GM19324 (cell line): ENCODE results near the gene POLD4.

ENCODE experiments used
- ATAC-seq: cut with Tn5 transposase; IDR thresholded peaks from one replicate; pipeline ENCODE4 v1.9.1; 2021; ENCODE audit warnings: mild to moderate bottlenecking, moderate library complexity; ENCODE audit not compliant: unreplicated experiment, low FRiP score

Gene POLD4

DNA sequence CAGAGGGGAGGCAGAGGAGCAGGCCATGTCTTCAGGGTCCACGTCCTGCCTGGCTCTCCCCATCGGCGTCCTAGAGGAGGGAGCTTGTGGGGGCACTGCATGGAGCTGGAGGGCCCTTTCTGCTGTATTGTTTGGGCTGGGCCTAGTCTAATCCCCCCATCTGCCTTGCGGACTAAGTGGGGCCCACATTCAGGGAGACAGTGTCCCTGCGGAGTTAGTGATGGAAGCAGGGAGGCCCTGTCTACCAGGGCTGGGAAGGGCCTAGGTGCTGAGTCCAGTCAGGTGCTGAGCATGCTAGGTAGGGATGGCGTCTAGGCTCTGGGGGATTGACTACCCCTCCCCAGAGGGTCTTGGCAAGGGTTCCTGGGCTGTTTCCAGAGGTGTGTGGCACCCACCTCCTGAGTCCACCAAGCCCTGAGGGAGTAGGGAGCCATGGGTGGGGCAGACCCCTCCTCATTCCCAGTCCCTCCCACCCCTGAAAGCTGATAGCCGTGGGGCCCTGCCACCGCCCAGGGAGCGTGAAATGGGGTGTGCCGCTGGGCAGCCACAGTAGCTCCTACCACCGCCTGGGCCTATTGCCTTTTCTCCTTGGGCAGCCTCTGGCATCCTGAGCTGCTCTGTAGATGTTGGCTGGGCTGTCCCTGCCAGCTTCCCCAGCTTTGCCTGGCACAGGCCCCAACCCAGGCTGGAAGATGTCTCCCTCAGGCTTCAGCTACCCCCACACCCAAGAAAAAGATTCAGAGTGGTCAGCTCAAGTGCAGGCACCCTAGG is 1.9 kb upstream of the POLD4 start:
- no peak for ATAC-seq

GRCh38 chr11:67354075-67355022 is 1.0 kb upstream of the POLD4 start:
- peak; percentile 5 for ATAC-seq

- ATAC-seq = peak; percentile 3
These were observed 615 bp downstream of the POLD4 start for GRCh38 chr11:67352546-67353316.

GRCh38 chr11:67351275-67352005 is 1.9 kb downstream of the POLD4 start:
- ATAC-seq = no peak

- no peak for ATAC-seq
These were observed 3.3 kb downstream of the POLD4 start for GRCh38 chr11:67349928-67350465.

- no peak for ATAC-seq
These were observed 3.9 kb downstream of the POLD4 start for GRCh38 chr11:67349457-67349856.

- no peak for ATAC-seq
These were observed 4.3 kb downstream of the POLD4 start for GRCh38 chr11:67349036-67349435.

- ATAC-seq = no peak
These were observed 5.2 kb downstream of the POLD4 start for GRCh38 chr11:67347964-67348749.

GRCh38 chr11:67345920-67346819 is 7.2 kb downstream of the POLD4 start:
- no peak for ATAC-seq

DNA sequence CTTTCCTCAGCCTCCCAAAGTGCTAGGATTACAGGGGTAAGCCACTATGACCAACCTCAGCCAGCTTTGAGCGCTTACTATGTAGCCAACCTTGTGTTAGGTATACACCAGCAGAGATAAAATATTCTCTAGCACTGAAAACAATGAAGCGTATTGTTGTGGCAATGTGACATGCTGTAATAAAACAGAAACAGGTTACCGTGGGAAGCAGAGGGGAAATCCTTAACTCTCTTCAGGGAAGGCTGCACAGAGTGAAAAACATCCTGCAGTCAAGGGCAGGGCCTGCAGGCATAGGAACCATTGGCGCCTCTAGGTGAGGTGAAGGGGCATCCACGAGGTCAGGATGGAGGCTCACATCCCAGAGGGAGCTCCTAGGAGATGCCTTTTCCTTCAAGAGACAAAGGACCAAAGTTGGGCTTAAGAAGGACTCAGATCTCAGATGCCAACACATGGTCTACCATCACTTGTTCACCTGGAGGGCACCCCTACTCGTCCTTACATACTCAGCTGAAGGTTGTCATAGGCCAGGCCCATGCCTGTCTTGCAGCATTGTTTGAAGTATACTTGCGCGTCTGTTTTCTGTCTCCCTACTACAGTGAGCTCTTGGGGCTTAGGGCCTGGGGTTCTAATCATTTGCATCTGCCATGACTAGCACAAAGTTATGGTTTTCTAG is 8.0 kb downstream of the POLD4 start:
- no peak for ATAC-seq

GRCh38 chr11:67344264-67344663 is 9.1 kb downstream of the POLD4 start:
- no peak for ATAC-seq

- no peak for ATAC-seq
These were observed 16.1 kb downstream of the POLD4 start for GRCh38 chr11:67337257-67337656.

DNA sequence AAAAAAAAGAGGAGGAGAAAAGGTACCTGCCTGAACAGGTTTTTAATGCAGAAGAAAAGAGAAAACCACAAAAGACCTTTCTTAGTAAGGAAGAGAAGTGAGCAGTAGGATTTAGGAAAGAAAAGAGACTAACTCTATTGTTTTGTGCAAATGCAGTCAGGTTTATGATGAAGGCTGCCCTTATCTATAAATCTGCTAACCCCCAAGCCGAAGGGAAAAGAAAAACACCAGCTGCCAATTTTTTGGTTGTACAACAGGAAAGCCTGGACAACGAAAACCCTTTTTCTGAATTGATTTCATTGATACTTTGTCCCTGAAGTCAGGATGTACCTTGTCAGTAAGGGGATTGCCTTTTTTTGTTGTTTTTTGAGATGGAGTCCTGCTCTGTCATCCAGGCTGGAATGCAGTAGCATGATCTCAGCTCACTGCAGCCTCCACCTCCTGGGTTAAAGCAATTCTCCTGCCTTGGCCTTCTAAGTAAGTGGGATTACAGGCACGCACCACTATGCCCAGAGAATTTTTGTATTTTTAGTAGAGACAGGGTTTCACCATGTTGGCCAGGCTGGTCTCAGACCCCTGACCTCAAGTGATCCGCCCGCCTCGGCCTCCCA is 21.2 kb downstream of the POLD4 start:
- ATAC-seq = no peak

- no peak for ATAC-seq
These were observed 29.8 kb downstream of the POLD4 start for GRCh38 chr11:67323526-67323925.

DNA sequence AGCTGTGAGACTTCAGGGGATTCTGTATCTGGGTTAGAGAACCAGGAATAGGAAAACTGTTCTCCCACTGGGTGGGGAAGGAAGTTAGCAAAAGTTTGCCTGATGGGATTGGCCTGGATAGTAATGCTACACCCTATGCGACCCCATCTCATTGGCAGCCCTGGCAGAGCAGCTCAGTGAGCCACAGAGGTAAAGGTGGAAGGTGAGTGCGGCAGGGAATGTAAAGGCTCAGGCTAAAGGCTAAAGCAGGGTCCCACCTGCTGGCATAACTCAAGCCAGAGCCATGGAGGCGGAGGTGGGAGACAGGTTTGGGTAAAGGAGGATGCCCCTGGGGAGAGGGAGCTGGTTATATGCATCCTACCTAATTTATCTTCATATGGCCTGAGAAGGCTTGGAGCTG is 31.3 kb downstream of the POLD4 start:
- no peak for ATAC-seq

DNA sequence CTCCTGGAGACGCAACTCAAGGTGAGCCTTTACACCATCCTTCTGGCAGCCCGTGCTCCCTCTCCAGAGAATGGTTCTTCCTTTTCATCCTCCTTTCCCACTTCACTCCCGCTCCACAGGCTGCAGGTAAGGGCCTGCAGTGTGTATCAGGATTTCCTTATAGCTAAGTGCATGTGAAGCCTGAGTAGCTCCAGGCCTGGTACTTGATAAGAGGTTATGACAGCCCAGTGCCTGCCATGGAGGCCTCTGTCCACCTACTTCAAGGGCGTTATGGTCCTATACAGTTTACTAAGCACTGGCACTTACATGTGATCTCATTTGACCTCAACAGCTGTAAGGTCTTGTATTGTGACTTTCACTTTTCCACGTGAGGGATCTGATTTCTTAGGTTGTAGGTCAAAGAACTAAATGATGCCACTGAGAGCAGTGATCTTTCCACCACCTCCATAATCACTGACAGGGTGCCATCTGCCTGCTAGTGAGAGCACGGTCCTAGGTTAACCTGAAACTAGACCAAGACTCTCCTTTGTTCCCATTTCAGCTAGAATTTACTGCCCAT is 32.0 kb downstream of the POLD4 start:
- ATAC-seq = no peak

DNA sequence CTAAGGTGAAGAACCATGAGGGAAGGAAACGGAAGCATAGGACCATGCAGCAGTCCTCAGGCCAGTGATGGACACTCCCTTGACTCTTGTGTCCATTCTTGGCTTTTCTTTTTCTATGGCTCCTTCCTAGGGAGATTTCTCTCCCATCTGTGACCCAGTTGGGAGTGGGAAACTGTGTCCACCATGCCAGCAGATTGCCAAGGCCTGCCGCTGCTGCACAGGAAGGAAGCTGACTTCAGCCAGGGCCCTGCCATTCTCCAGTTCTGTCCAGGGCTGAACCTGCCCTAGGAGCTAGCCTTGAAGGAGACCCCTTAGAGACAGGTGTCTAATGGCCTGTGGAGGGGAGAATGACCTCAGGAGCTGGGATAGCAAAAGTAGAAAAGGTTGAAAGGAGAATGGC is 32.7 kb downstream of the POLD4 start:
- ATAC-seq = no peak
